ENCODE measurements around the gene GLRA2. TPM values are rescaled to one million over a fixed set of nuclear protein-coding genes. Genes with fewer than 3 reads are reported as not detected.

The GLRA2 gene
- total RNA-seq, 1 experiment from 2014 or later: not detected

GRCh38 chrX:14775416-14775815 lies 246.1 kb downstream of the GLRA2 start:
- Histone ChIP-seq H3K36me3 (no peaks in the 10 kb centered on the region), H3K9me3 (no peaks in the 10 kb centered on the region), H3K4me3 (no peak overlapping the region), H3K27me3 (no peaks in the 10 kb centered on the region)
- DNase-seq: no peak

- H3K4me3 ChIP-seq: no peak overlapping the region
- no peaks in the 10 kb centered on the region for H3K9me3 ChIP-seq
- no peaks in the 10 kb centered on the region for H3K36me3 ChIP-seq
- peak; percentile 5 for DNase-seq
- H3K27me3 ChIP-seq: no peaks in the 10 kb centered on the region
These were observed 247.6 kb downstream of the GLRA2 start for GRCh38 chrX:14776901-14777300.

- no peak for DNase-seq
- no peaks in the 10 kb centered on the region for H3K27me3 ChIP-seq
- no peak overlapping the region for H3K4me3 ChIP-seq
- H3K9me3 ChIP-seq: no peaks in the 10 kb centered on the region
- H3K36me3 ChIP-seq: no peaks in the 10 kb centered on the region
These were observed 248.2 kb downstream of the GLRA2 start for GRCh38 chrX:14777525-14777924.

GRCh38 chrX:14779580-14779979 lies 250.2 kb downstream of the GLRA2 start:
- Histone ChIP-seq H3K9me3 (no peaks in the 10 kb centered on the region), H3K36me3 (no peaks in the 10 kb centered on the region), H3K27me3 (no peaks in the 10 kb centered on the region), H3K4me3 (no peak overlapping the region)
- no peak for DNase-seq

Data from MG63 (cell line).